HepG2 (cell line): ENCODE results near the gene PLEKHA8. TPM values are rescaled to one million over a fixed set of nuclear protein-coding genes. Genes with fewer than 3 reads are reported as not detected.

Source experiments
- CBX2 ChIP-seq, 2 experiments: fragments of 200-600 bp in 1 of 2; sonication (generic); formaldehyde crosslinking in 1 of 2; IDR thresholded peaks; 2 replicates each; pipeline versions ENCODE4 v1.7.0 to v1.8.1; 2018 to 2022; ENCODE audit warnings: low read depth in 2 of 2, low read length in 1 of 2, mild to moderate bottlenecking in 1 of 2, missing genetic modification reagents in 1 of 2
- EED ChIP-seq: sonication (generic); formaldehyde crosslinking; IDR thresholded peaks from 2 replicates; pipeline ENCODE4 v1.5.0; 2020; ENCODE audit warnings: mild to moderate bottlenecking, missing genetic modification reagents
- HES4 ChIP-seq: sonication (generic); formaldehyde crosslinking; IDR thresholded peaks from 2 replicates; pipeline ENCODE4 v1.9.0; 2021; ENCODE audit warnings: mild to moderate bottlenecking, missing genetic modification reagents, borderline replicate concordance
- JARID2 ChIP-seq: sonication (generic); formaldehyde crosslinking; IDR thresholded peaks from 2 replicates; pipeline ENCODE4 v1.8.1; 2023; ENCODE audit warnings: missing genetic modification reagents, inconsistent platforms; ENCODE audit not compliant: insufficient replicate concordance
- NCOA2 ChIP-seq: sonication (generic); formaldehyde crosslinking; IDR thresholded peaks from 2 replicates; pipeline ENCODE4 v1.8.0; 2022; ENCODE audit warnings: inconsistent platforms
- NFE2 ChIP-seq: sonication (generic); formaldehyde crosslinking; IDR thresholded peaks from 2 replicates; pipeline ENCODE4 v1.4.0; 2020; ENCODE audit warnings: missing genetic modification reagents
- SALL1 ChIP-seq: sonication (generic); formaldehyde crosslinking; IDR thresholded peaks from 2 replicates; pipeline ENCODE4 v1.8.0; 2022; ENCODE audit warnings: mild to moderate bottlenecking, missing genetic modification reagents
- SAP130 ChIP-seq: IDR thresholded peaks from 2 replicates; pipeline ENCODE4 v1.6.1; 2016; ENCODE audit warnings: low read depth
- SOX6 ChIP-seq, 2 experiments: fragments of 450-650 bp in 1 of 2; sonication (generic) in 1 of 2; formaldehyde crosslinking in 1 of 2; IDR thresholded peaks; 2 replicates each; pipeline versions ENCODE4 v1.4.0 to v1.6.1; 2017 to 2020; ENCODE audit warnings: antibody characterized with exemption in 1 of 2, mild to moderate bottlenecking in 1 of 2, missing genetic modification reagents in 1 of 2
- SP1 ChIP-seq, 2 experiments: fragments of 450-650 bp in 1 of 2; sonication (generic) in 1 of 2; formaldehyde crosslinking in 1 of 2; IDR thresholded peaks; 2 replicates each; pipeline versions ENCODE4 v1.4.0 to v1.6.1; 2016 to 2020; ENCODE audit warnings: missing genetic modification reagents in 1 of 2
- ZBTB20 ChIP-seq: sonication (generic); formaldehyde crosslinking; IDR thresholded peaks from 2 replicates; pipeline ENCODE4 v1.8.1; 2023; ENCODE audit warnings: missing genetic modification reagents, low read depth, mild to moderate bottlenecking, borderline replicate concordance
- ZBTB7B ChIP-seq: sonication (generic); formaldehyde crosslinking; IDR thresholded peaks from 2 replicates; pipeline ENCODE4 v1.4.0; 2020; ENCODE audit warnings: missing genetic modification reagents
- ZNF263 ChIP-seq: sonication (generic); formaldehyde crosslinking; IDR thresholded peaks from 2 replicates; pipeline ENCODE4 v1.4.0; 2020; ENCODE audit warnings: missing genetic modification reagents
- ZNF570 ChIP-seq: sonication (generic); formaldehyde crosslinking; IDR thresholded peaks from 2 replicates; pipeline ENCODE4 v1.4.0; 2020; ENCODE audit warnings: mild to moderate bottlenecking, missing genetic modification reagents, borderline replicate concordance
- ZNF577 ChIP-seq: sonication (generic); formaldehyde crosslinking; IDR thresholded peaks from 2 replicates; pipeline ENCODE4 v1.4.0; 2020; ENCODE audit warnings: mild to moderate bottlenecking, low read depth, missing genetic modification reagents, borderline replicate concordance
- ZNF614 ChIP-seq: IDR thresholded peaks from 2 replicates; pipeline ENCODE4 v1.6.1; 2018; ENCODE audit warnings: missing biosample characterization, missing genetic modification reagents, inconsistent platforms, borderline replicate concordance
- ZNF841 ChIP-seq: sonication (generic); formaldehyde crosslinking; IDR thresholded peaks from 2 replicates; pipeline ENCODE4 v1.8.1; 2023; ENCODE audit warnings: missing genetic modification reagents, borderline replicate concordance
- ZZZ3 ChIP-seq: sonication (generic); formaldehyde crosslinking; IDR thresholded peaks from 2 replicates; pipeline ENCODE4 v1.4.0; 2020; ENCODE audit warnings: missing genetic modification reagents, mild to moderate bottlenecking, borderline replicate concordance
- polyA plus RNA-seq, 8 experiments: library from polyadenylated mRNA; depleted of rRNA in 3 of 8; stranded (reverse) in 7 of 8; unstranded in 1 of 8; fragments of >200 nt; fragmentation: Illumina TruSeq in 4 of 8; extraction: Trizol in 4 of 8; gene quantifications; 2 replicates each; pipeline versions ENCODE4 v1.2.1 to v1.2.3, GENCODE V29; 2011 to 2016; ENCODE audit warnings: low read depth in 4 of 8, missing spikeins in 1 of 8, mixed read lengths in 1 of 8; ENCODE audit not compliant: insufficient read depth in 1 of 8
- total RNA-seq, 5 experiments: library from RNA; depleted of rRNA; stranded (reverse); fragments of >200 nt; fragmentation: Illumina TruSeq; extraction: Trizol; gene quantifications; 2 replicates each; pipeline ENCODE4 v1.2.3, GENCODE V29; 2016; ENCODE audit warnings: low read depth in 1 of 5
- TF ChIP-seq, protein P1 (sequence below): sonication (generic); formaldehyde crosslinking; IDR thresholded peaks from 2 replicates; pipeline ENCODE4 v1.5.1; 2020; ENCODE audit warnings: missing genetic modification reagents, mild to moderate bottlenecking, borderline replicate concordance
- TF ChIP-seq, protein P2 (sequence below): sonication (generic); formaldehyde crosslinking; IDR thresholded peaks from 2 replicates; pipeline ENCODE4 v1.4.0; 2020; ENCODE audit warnings: missing genetic modification reagents, mild to moderate bottlenecking, borderline replicate concordance

Gene PLEKHA8
- total and polyA plus RNA-seq, 2 of the 13 experiments (the other 11 are each of a cell fraction or from before 2014, with no cell fraction given) = 12.5 to 26.4 TPM

DNA sequence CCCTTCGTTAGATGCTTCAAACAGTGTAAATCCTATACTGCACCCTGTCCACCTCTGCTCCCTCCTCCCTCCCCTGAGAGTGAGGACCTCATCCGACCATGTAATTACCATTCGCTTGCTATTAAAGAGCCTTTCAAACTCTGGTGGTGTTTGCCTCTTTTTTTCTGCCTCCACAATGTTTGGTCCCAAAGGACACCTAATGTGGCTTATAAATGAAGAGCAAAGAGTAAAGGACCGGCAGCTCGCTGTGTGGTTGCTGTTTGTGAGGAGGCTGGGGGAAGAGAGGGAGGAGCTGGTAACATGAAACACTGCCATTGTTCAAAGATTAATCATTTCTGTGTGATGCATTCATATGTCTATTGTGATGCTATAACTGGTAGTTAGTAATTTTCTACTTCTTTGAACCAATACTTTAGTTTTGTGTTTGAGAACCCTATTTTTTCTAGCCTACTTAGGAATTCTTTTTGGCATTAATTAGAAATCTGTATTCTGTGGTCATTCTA is 134.5 kb downstream of the PLEKHA8 start (continued):
- TF ChIP-seq ZBTB7B (CRISPR knock-in tag) (no peak), ZNF263 (CRISPR knock-in tag) (peak; percentile 92), ZBTB20 (CRISPR knock-in tag) (no peak), ZNF614 (CRISPR knock-in tag) (no peak), NCOA2 (CRISPR knock-in tag) (no peak), NFE2 (CRISPR knock-in tag) (no peak), ZNF570 (CRISPR knock-in tag) (no peak), SALL1 (CRISPR knock-in tag) (peak; percentile 39; the same call in 1 of the 2 replicates), SAP130 (CRISPR knock-in tag) (peak; percentile 39; the same call in 1 of the 2 replicates), ZZZ3 (CRISPR knock-in tag) (no peak), JARID2 (CRISPR knock-in tag) (no peak), ZNF841 (CRISPR knock-in tag) (no peak), EED (CRISPR knock-in tag) (no peak), ZNF577 (CRISPR knock-in tag) (no peak), HES4 (CRISPR knock-in tag) (no peak), CBX2 (IDR thresholded peaks at IDR 0.05; ENCODE audit: low read depth, low read length) (no peak), CBX2 (CRISPR knock-in tag; IDR thresholded peaks at IDR 0.05; ENCODE audit: low read depth) (no peak), SP1 (IDR thresholded peaks at IDR 0.05) (no peak), SP1 (CRISPR knock-in tag; IDR thresholded peaks at IDR 0.05) (no peak), SOX6 (IDR thresholded peaks at IDR 0.05) (no peak), SOX6 (CRISPR knock-in tag; IDR thresholded peaks at IDR 0.05) (peak; percentile 79)
- TF ChIP-seq, protein P1, sequence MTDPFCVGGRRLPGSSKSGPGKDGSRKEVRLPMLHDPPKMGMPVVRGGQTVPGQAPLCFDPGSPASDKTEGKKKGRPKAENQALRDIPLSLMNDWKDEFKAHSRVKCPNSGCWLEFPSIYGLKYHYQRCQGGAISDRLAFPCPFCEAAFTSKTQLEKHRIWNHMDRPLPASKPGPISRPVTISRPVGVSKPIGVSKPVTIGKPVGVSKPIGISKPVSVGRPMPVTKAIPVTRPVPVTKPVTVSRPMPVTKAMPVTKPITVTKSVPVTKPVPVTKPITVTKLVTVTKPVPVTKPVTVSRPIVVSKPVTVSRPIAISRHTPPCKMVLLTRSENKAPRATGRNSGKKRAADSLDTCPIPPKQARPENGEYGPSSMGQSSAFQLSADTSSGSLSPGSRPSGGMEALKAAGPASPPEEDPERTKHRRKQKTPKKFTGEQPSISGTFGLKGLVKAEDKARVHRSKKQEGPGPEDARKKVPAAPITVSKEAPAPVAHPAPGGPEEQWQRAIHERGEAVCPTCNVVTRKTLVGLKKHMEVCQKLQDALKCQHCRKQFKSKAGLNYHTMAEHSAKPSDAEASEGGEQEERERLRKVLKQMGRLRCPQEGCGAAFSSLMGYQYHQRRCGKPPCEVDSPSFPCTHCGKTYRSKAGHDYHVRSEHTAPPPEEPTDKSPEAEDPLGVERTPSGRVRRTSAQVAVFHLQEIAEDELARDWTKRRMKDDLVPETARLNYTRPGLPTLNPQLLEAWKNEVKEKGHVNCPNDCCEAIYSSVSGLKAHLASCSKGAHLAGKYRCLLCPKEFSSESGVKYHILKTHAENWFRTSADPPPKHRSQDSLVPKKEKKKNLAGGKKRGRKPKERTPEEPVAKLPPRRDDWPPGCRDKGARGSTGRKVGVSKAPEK = no peak
- TF ChIP-seq, protein P2, sequence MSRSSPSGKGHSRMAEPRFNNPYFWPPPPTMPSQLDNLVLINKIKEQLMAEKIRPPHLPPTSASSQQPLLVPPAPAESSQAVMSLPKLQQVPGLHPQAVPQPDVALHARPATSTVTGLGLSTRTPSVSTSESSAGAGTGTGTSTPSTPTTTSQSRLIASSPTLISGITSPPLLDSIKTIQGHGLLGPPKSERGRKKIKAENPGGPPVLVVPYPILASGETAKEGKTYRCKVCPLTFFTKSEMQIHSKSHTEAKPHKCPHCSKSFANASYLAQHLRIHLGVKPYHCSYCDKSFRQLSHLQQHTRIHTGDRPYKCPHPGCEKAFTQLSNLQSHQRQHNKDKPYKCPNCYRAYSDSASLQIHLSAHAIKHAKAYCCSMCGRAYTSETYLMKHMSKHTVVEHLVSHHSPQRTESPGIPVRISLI (CRISPR knock-in tag) = peak; percentile 52; the same call in 1 of the 2 replicates
